Tibial artery (tissue), 4 donors: Measurements from ENCODE around the gene GALNT2.

Experiments used
- DNase-seq, 2 donors: peaks; one replicate each; pipeline ENCODE4 v3.0.0-alpha.2; 2019
- H3K27ac ChIP-seq, 2 donors: fragments of 200-600 bp; sonication (generic) in 1 of 2; 1 replicate in 1 of 2; 2 replicates in 1 of 2; pipeline ENCODE4 v1.5.1; 2018 to 2019; ENCODE audit warnings: mild to moderate bottlenecking in 1 of 2
- H3K27me3 ChIP-seq, 2 donors: fragments of 200-600 bp; sonication (generic) in 1 of 2; one replicate each; pipeline versions ENCODE4 v1.5.1 to v1.6.0; 2016 to 2019
- H3K36me3 ChIP-seq, 3 donors: fragments of 200-600 bp; sonication (generic) in 2 of 3; one replicate each; pipeline ENCODE4 v1.5.1; 2016 to 2019; ENCODE audit warnings: mild to moderate bottlenecking in 2 of 3
- H3K4me1 ChIP-seq, 4 donors: fragments of 200-600 bp; sonication (generic) in 2 of 4; 1 replicate in 3 of 4; 2 replicates in 1 of 4; pipeline ENCODE4 v1.5.1; 2016 to 2019
- H3K4me3 ChIP-seq, 2 donors: fragments of 200-600 bp; sonication (generic) in 1 of 2; 1 replicate in 1 of 2; 2 replicates in 1 of 2; pipeline ENCODE4 v1.5.1; 2018 to 2019; ENCODE audit warnings: mild to moderate bottlenecking in 2 of 2
- H3K9me3 ChIP-seq, 3 donors: fragments of 200-600 bp; sonication (generic) in 1 of 3; one replicate each; pipeline ENCODE4 v1.5.1; 2016 to 2019
- intact Hi-C: fragments of 100-400 bp; cut with DNase I; formaldehyde crosslinking; loops from one replicate; pipeline ENCODE4 v1.15.0; 2023; ENCODE audit warnings: low total_unique reads
- TF ChIP-seq, protein P1 (sequence below), 2 experiments: fragments of 200-600 bp in 1 of 2; fragments of 450-650 bp in 1 of 2; IDR thresholded peaks; one replicate each; pipeline ENCODE4 v1.5.1; 2017 to 2019; ENCODE audit warnings: antibody characterized with exemption in 2 of 2, mild to moderate bottlenecking in 1 of 2, moderate library complexity in 1 of 2

The GALNT2 gene

DNA sequence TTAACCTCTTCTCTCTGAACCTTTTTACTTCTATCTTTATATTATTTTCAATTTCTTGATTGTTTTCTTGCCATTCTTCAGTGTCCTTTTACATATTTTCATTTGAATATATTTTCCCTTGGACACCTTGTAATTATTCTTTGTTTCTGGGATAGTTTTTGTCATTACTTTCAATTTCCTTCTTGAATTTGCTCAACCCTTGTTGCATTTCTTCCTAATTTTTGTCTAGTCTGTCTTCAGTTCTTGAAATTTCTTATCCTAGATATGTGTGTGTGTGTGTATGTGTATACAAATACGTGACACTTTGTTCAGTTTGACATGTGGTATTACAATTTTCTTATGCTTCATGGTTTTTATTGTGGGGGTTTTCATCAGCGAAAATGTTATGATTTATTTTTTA, 1.9 kb upstream of the GALNT2 start:
- H3K9me3 ChIP-seq, result peaks cover 0 to 4% (median 0%) of the 10 kb centered on the region in 3 donors
- peaks cover 0 to 30% (median 17%) of the 10 kb centered on the region in 4 donors for H3K4me1 ChIP-seq
- no peaks in the 10 kb centered on the region for H3K27me3 ChIP-seq
- no peaks in the 10 kb centered on the region for H3K36me3 ChIP-seq
- no peak overlapping the region for H3K27ac ChIP-seq
- TF ChIP-seq, protein P1, sequence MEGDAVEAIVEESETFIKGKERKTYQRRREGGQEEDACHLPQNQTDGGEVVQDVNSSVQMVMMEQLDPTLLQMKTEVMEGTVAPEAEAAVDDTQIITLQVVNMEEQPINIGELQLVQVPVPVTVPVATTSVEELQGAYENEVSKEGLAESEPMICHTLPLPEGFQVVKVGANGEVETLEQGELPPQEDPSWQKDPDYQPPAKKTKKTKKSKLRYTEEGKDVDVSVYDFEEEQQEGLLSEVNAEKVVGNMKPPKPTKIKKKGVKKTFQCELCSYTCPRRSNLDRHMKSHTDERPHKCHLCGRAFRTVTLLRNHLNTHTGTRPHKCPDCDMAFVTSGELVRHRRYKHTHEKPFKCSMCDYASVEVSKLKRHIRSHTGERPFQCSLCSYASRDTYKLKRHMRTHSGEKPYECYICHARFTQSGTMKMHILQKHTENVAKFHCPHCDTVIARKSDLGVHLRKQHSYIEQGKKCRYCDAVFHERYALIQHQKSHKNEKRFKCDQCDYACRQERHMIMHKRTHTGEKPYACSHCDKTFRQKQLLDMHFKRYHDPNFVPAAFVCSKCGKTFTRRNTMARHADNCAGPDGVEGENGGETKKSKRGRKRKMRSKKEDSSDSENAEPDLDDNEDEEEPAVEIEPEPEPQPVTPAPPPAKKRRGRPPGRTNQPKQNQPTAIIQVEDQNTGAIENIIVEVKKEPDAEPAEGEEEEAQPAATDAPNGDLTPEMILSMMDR (IDR thresholded peaks at IDR 0.05), result no peak
- intact Hi-C loops, result loop anchor here (5.0 to 10.0 kb wide), 2 partner anchors 60 to 202 kb away; no protein-coding TSS in a partner anchor
- no peak for DNase-seq
- H3K4me3 ChIP-seq, result no peak overlapping the region

- intact Hi-C loops, result loop anchor here (5.0 to 10.0 kb wide), 2 partner anchors 59 to 202 kb away; no protein-coding TSS in a partner anchor
- H3K27me3 ChIP-seq, result no peaks in the 10 kb centered on the region
- no peaks in the 10 kb centered on the region for H3K36me3 ChIP-seq
- peak overlapping the region; percentile 71 to 97 for H3K27ac ChIP-seq
- no peak for DNase-seq
- H3K4me3 ChIP-seq, result no peak overlapping the region
- H3K9me3 ChIP-seq, result peaks cover 0 to 4% (median 0%) of the 10 kb centered on the region in 3 donors
- peaks cover 0 to 34% (median 21%) of the 10 kb centered on the region in 4 donors for H3K4me1 ChIP-seq
- TF ChIP-seq, protein P1 (IDR thresholded peaks at IDR 0.05), result no peak
Measured at GRCh38 chr1:230065571-230065970, 1.5 kb upstream of the GALNT2 start.

DNA sequence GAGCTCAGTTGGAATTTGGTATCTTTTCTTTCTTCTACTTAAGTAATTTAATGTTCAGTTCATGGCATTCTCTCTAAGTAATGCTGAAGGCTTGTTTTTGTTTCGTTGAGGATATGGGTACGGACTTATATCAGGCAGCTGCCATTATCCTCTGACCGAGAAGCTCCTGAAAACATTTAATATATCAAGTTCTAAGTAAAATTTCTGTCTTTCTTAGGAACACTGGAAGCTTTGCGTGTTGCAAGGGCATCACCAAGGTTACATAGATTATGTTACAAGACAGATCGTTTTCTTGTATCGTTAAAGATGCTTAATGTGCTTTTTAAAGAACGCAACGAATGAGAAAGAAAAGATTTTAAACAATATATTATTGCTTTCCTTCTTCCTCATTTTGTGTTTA, 1.0 kb upstream of the GALNT2 start:
- Histone ChIP-seq H3K36me3 (no peaks in the 10 kb centered on the region), H3K27me3 (no peaks in the 10 kb centered on the region), H3K4me1 (peaks cover 0 to 35% (median 21%) of the 10 kb centered on the region in 4 donors), H3K27ac (peak overlapping the region; percentile 71 to 97), H3K9me3 (peaks cover 0 to 4% (median 0%) of the 10 kb centered on the region in 3 donors), H3K4me3 (peak overlapping the region; percentile 79)
- TF ChIP-seq, protein P1 (IDR thresholded peaks at IDR 0.05), result no peak
- intact Hi-C loops, result loop anchor here (5.0 to 10.0 kb wide), 2 partner anchors 59 to 201 kb away; no protein-coding TSS in a partner anchor
- DNase-seq, result no peak

DNA sequence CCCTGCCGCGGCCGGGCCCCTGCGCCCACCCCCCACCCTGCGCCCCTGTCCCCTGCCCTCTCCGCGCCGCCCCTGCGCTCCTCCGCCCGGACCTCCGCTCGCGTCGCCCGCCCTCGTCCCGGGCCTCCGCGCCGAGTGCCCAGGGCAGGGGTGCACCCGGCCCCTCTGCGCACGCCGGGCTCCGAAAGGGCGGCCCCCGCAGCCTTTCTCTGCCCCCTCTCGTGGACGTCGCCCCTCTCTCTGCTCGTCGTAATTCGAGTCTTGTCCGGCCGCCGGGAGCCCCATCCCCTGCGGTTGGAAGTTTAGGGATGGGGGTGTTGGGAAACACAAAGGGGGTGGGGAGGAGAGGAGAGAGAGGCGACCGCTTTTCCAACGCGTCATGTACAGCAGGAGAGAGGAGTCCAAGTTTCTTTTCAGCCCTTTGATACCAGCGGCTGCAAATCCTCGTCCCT, 407 bp downstream of the GALNT2 start:
- peak overlapping the region; percentile 79 for H3K4me3 ChIP-seq
- peaks cover 0 to 2% (median 0%) of the 10 kb centered on the region in 3 donors for H3K9me3 ChIP-seq
- H3K27me3 ChIP-seq, result no peaks in the 10 kb centered on the region
- TF ChIP-seq, protein P1 (IDR thresholded peaks at IDR 0.05), result no peak
- peak overlapping the region; percentile 87 to 97 for H3K27ac ChIP-seq
- DNase-seq, result peak in 1 of 2 donors; percentile 78
- H3K4me1 ChIP-seq, result peaks cover 0 to 49% (median 26%) of the 10 kb centered on the region in 4 donors
- intact Hi-C loops, result loop anchor here (5.0 to 10.0 kb wide), 2 partner anchors 57 to 200 kb away; no protein-coding TSS in a partner anchor
- no peaks in the 10 kb centered on the region for H3K36me3 ChIP-seq

DNA sequence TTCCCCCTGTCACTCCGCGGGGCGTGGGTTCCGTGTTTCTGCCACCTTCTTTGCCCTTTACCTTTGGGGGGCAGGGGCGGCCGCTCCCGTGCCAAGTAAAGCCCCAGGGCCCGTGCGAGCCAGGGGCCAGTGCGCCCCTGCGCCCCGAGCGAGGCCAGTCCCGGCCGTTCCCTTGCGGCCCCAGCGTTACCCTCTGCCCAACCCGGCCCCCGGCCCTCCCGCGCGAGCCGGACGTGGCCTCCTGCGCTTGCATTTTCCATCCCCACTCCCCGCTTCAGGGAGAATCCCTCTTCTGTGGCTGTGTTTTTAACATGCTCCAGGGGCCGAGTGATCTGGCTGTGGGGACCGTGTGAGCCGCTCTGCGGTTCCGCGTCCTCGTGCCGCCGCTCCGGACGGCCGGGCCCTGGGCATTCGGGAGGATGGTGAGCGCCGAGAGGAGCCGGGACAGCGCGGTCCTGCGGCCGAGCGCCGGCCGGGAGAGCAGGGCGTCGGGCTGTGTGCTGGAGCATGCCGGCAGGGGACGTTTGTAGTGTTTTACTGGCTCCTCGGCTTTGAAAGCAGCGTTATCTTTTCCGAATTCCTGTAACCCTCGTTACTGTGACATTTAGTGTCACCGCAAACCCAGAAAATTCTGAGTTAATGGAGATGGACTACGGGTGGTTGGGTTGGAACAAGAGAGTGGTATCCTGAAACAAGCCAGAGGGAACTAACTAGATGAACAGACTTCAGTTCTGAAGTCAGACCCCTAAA, 1.0 kb downstream of the GALNT2 start:
- DNase-seq, result peak; percentile 38 to 73
- Histone ChIP-seq H3K4me3 (peak overlapping the region; percentile 79), H3K4me1 (peaks cover 0 to 55% (median 31%) of the 10 kb centered on the region in 4 donors), H3K9me3 (no peaks in the 10 kb centered on the region), H3K36me3 (no peaks in the 10 kb centered on the region), H3K27ac (peak overlapping the region; percentile 87 to 97), H3K27me3 (no peaks in the 10 kb centered on the region)
- intact Hi-C loops, result loop anchor here (5.0 to 10.0 kb wide), 2 partner anchors 57 to 199 kb away; no protein-coding TSS in a partner anchor
- TF ChIP-seq, protein P1 (IDR thresholded peaks at IDR 0.05), result no peak
